AG09309 (cell line): Measurements from ENCODE around the gene EVA1A.

Experiments
- DNase-seq: peaks from one replicate; pipeline ENCODE4 v3.0.0-alpha.2; 2010; ENCODE audit warnings: low read depth
- H3K4me3 ChIP-seq: 2 replicates; pipeline ENCODE4 v1.5.1; 2011; ENCODE audit warnings: mild to moderate bottlenecking, low read depth, low read length, moderate library complexity; ENCODE audit not compliant: control insufficient read depth
- CTCF ChIP-seq: IDR thresholded peaks from 2 replicates; pipeline ENCODE4 v1.5.1; 2011; ENCODE audit warnings: mild to moderate bottlenecking, low read depth, low read length, inconsistent platforms; ENCODE audit not compliant: insufficient read depth, control insufficient read depth; ENCODE audit errors: missing control alignments

The EVA1A gene

GRCh38 chr2:75592030-75592429 is 31.3 kb upstream of the EVA1A start:
- peak; percentile 74 for DNase-seq
- no peak for TF ChIP-seq CTCF
- H3K4me3 ChIP-seq = no peak overlapping the region

GRCh38 chr2:75589391-75590105 is 28.8 kb upstream of the EVA1A start:
- no peak overlapping the region for H3K4me3 ChIP-seq
- DNase-seq = no peak
- no peak for TF ChIP-seq CTCF

GRCh38 chr2:75587954-75588587 is 27.3 kb upstream of the EVA1A start:
- DNase-seq = peak; percentile 85
- no peak overlapping the region for H3K4me3 ChIP-seq
- TF ChIP-seq CTCF = no peak

- H3K4me3 ChIP-seq = no peak overlapping the region
- TF ChIP-seq CTCF = no peak
- no peak for DNase-seq
Observed at GRCh38 chr2:75586971-75587370, 26.2 kb upstream of the EVA1A start.

GRCh38 chr2:75582840-75583239 is 22.1 kb upstream of the EVA1A start:
- no peak for DNase-seq
- no peak for TF ChIP-seq CTCF
- no peak overlapping the region for H3K4me3 ChIP-seq

GRCh38 chr2:75580606-75581005 is 19.9 kb upstream of the EVA1A start:
- DNase-seq = no peak
- H3K4me3 ChIP-seq = no peak overlapping the region
- no peak for TF ChIP-seq CTCF

GRCh38 chr2:75580156-75580555 is 19.4 kb upstream of the EVA1A start:
- DNase-seq = no peak
- H3K4me3 ChIP-seq = no peak overlapping the region
- no peak for TF ChIP-seq CTCF
